Measurements from ENCODE around the gene ST6GALNAC1. TPM values are rescaled to one million over a fixed set of nuclear protein-coding genes. Genes with fewer than 3 reads are reported as not detected.
A peak's percentile ranks its signal among the peaks of the same experiment; 100 is the strongest.

Gene ST6GALNAC1
- total and polyA plus RNA-seq, 2 of the 4 experiments (the other 2 are of a cell fraction), result not detected

DNA sequence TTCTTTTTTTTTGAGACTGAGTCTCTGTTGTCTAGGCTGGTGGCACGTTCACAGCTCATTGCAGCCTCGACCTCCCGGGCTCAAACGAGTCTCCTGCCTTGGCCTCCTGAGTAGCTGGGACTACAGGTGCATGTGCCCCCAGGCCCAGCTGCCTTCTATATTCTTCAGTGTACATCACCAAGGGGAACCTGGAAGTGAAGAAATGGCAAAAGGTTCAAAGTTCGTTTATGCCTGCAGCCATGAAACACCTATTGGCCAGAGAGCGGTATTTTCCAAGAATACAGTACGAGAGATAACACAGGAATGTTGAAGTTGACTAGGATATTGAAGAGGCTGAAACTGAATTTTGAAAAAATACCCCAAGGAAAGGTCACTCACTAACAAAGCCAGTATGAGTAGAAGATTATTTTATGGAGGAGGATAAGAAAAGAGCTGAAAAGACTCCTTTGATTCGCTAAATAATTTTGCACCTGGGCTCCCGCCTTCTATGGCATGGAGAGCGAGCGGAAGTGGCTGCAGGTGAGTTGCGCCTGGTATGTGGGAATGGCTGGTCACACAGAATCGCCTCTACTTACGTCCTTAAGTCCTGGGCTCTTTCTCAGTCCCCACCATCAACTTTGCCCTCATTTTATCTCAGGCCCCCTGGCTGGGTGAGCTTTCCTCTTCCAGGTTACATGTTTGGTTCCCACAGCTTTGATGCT, 9.8 kb downstream of the ST6GALNAC1 start (continued):
- TF ChIP-seq POLR2A (IDR thresholded peaks at IDR 0.05; ENCODE audit: low read depth, low read length), result no peak

DNA sequence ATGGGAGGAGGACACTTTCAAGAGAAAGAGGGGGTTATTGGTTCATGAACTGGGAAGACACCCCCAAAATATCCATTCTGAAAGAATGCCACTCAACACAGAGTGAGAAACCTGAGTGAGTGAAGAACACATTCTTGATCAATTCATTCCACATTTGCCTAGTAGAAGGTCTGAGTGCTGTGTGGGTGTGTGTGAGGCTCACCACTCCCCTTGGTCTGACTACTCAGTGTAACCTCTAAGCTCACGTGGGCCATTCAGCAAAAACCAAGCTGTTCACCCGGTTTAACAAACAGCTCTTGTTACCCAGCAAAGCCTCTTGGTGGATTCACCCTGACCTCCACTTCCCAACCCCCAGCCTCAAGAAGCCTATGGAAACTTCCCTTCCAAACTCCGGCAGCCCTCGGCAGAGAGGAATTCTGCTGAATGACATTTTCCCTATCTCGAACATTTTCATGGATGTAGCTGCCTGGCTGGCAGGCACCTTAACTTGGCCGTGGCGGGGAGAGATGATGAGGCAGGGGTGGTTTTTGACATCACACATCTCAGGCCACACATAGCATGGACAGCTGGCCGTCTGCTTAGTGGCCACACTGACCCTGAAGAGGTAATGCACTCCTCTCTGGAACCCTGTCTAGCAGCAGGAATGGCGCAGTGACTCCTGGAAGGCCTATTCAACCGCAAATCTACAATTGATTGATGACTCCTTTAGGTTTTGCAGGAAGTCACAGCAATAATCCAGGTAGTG, 11.6 kb downstream of the ST6GALNAC1 start:
- ATAC-seq (ENCODE audit: low read depth), result no peak
- Histone ChIP-seq H2BK15ac (ENCODE audit: low read depth, low read length) (no peak overlapping the region), H3K27me3 (ENCODE audit: control insufficient read depth, insufficient read depth, low read length) (peaks cover 3% of the 10 kb centered on the region; the same call in 1 of the 2 replicates), H3K36me3 (ENCODE audit: control insufficient read depth, insufficient read depth, low read length) (no peaks in the 10 kb centered on the region), H4K91ac (ENCODE audit: insufficient read depth, low read depth, low read length) (no peak overlapping the region), H3K27ac (ENCODE audit: insufficient read depth, low read length) (no peak overlapping the region), H2BK20ac (ENCODE audit: low read depth, low read length) (no peak overlapping the region), H3K23ac (ENCODE audit: low read depth, low read length) (peak overlapping the region; percentile 21; the same call in 1 of the 2 replicates), H3K56ac (ENCODE audit: extremely low read depth, insufficient read depth, low read length) (no peak overlapping the region), H2AK5ac (ENCODE audit: low read depth, low read length) (no peak overlapping the region; the same call in 1 of the 2 replicates), H3K9ac (ENCODE audit: low read depth, low read length) (no peak overlapping the region), H3K4me2 (ENCODE audit: low read depth, low read length) (no peak overlapping the region), H4K20me1 (ENCODE audit: insufficient read depth, low read length) (no peaks in the 10 kb centered on the region), H3K18ac (ENCODE audit: low read depth, low read length) (no peak overlapping the region), H4K5ac (ENCODE audit: low read depth, low read length) (no peak overlapping the region), H2AK9ac (replicated peaks; ENCODE audit: low read depth, low read length, poor library complexity) (peak overlapping the region; percentile 45), H2AFZ (replicated peaks; ENCODE audit: low read length, poor library complexity) (peak overlapping the region; percentile 67), H3K9me3 (ENCODE audit: control insufficient read depth, insufficient read depth, low read length) (no peaks in the 10 kb centered on the region), H3K4ac (ENCODE audit: low read depth, low read length) (no peak overlapping the region), H2BK5ac (ENCODE audit: low read depth, low read length, poor library complexity, severe bottlenecking) (no peak overlapping the region), H3K9me1 (ENCODE audit: insufficient read depth, low read length) (peaks cover 7% of the 10 kb centered on the region; the same call in 1 of the 2 replicates), H4K8ac (ENCODE audit: low read depth in 2 of 2, low read length in 2 of 2) (no peak overlapping the region), H3K14ac (replicated peaks; ENCODE audit: low read depth, low read length) (no peak overlapping the region), H2BK120ac (ENCODE audit: low read depth, low read length) (no peak overlapping the region), H3K4me1 (ENCODE audit: control insufficient read depth, insufficient read depth, low read length) (peaks cover 6% of the 10 kb centered on the region), H3K79me1 (ENCODE audit: low read depth in 1 of 2, low read length in 2 of 2) (no peaks in the 10 kb centered on the region), H3K4me3 (ENCODE audit: insufficient read depth, low read depth, low read length) (no peak overlapping the region)
- CTCF ChIA-PET, result no interaction called here
- DNase-seq, result peak; percentile 28
- intact Hi-C loops (cut with micrococcal nuclease), result no loop called here
- BruUV-seq (replicated peaks), result no TSS peak
- POLR2A ChIA-PET (ENCODE audit: unreplicated experiment), result no interaction called here
- dilution Hi-C loops (cut with HindIII; ENCODE audit: low sequenced_read_pairs, unreplicated experiment), result no loop called here
- no peak for TF ChIP-seq BHLHE40 (IDR thresholded peaks at IDR 0.05; ENCODE audit: low read depth, low read length)
- TF ChIP-seq, protein P1, sequence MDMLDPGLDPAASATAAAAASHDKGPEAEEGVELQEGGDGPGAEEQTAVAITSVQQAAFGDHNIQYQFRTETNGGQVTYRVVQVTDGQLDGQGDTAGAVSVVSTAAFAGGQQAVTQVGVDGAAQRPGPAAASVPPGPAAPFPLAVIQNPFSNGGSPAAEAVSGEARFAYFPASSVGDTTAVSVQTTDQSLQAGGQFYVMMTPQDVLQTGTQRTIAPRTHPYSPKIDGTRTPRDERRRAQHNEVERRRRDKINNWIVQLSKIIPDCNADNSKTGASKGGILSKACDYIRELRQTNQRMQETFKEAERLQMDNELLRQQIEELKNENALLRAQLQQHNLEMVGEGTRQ (IDR thresholded peaks at IDR 0.05; ENCODE audit: low read depth, low read length), result peak; percentile 43; the same call in 1 of the 2 replicates
- in situ Hi-C loops (cut with MboI; ENCODE audit: low sequenced_read_pairs), result no loop called here
- WGBS, 2 experiments (ENCODE audit: extremely low coverage in 2 of 2, insufficient read length in 1 of 2), result 40% methylated on average over 2 of the region's 10 CpGs; no CpG with 5 or more reads in 1 of the 2 experiments
